ENCODE data around the gene PDE6A. TPM values are rescaled to one million over a fixed set of nuclear protein-coding genes. Genes with fewer than 3 reads are reported as not detected.

PDE6A gene
- total RNA-seq, 1 experiment from 2014 or later, result not detected

GRCh38 chr5:149922950-149923349, 21.6 kb downstream of the PDE6A start:
- Mint-ChIP-seq H3K4me1 (no peaks in the 10 kb centered on the region), H3K9me3 (no peaks in the 10 kb centered on the region), H3K36me3 (ENCODE audit: insufficient read depth in 1 of 3, low read depth in 3 of 3) (no peaks in the 10 kb centered on the region), H3K27me3 (ENCODE audit: low read depth) (no peaks in the 10 kb centered on the region), H3K4me3 (no peak overlapping the region), H3K27ac (no peak overlapping the region)
- no peak overlapping the region for H2AK5ac ChIP-seq (ENCODE audit: insufficient read length, low read length)
- no peak overlapping the region for H2BK120ac ChIP-seq (ENCODE audit: low read depth, low read length, poor library complexity, severe bottlenecking)
- no peak overlapping the region for H3T11ph ChIP-seq (ENCODE audit: low read length)
- H3K4ac ChIP-seq (ENCODE audit: low read depth, low read length), result no peak overlapping the region
- no peaks in the 10 kb centered on the region for H3K79me1 ChIP-seq (ENCODE audit: insufficient read depth, low read depth, low read length, poor library complexity, severe bottlenecking)
- H3K9ac ChIP-seq (ENCODE audit: extremely low read depth, insufficient read length, low read length), result no peak overlapping the region
- H4K20me1 ChIP-seq (ENCODE audit: control insufficient read depth, insufficient read depth, insufficient read length), result no peaks in the 10 kb centered on the region
- no peak overlapping the region for H2BK12ac ChIP-seq (ENCODE audit: insufficient read length, low read depth, low read length)
- H4K5ac ChIP-seq (ENCODE audit: insufficient read length, low read depth, low read length), result no peak overlapping the region
- no peak overlapping the region for H2BK20ac ChIP-seq (ENCODE audit: low read depth, low read length, poor library complexity, severe bottlenecking)
- H3K23me2 ChIP-seq (ENCODE audit: insufficient read length, low read depth, low read length, poor library complexity, severe bottlenecking), result no peaks in the 10 kb centered on the region
- H2BK5ac ChIP-seq (ENCODE audit: insufficient read length, low read length), result no peak overlapping the region
- H3K9me3 ChIP-seq (ENCODE audit: control insufficient read depth, low read depth, low read length), result no peaks in the 10 kb centered on the region
- H3K79me2 ChIP-seq (ENCODE audit: insufficient read depth, low read length), result no peaks in the 10 kb centered on the region
- H4K91ac ChIP-seq (ENCODE audit: insufficient read length, low read depth, low read length), result no peak overlapping the region
- no peak overlapping the region for H3K27ac ChIP-seq (ENCODE audit: insufficient read length, low read depth, low read length)
- H3K18ac ChIP-seq (ENCODE audit: insufficient read length, low read depth, low read length), result no peak overlapping the region
- H3K4me1 ChIP-seq (ENCODE audit: insufficient read depth, low read length), result no peaks in the 10 kb centered on the region
- no peak overlapping the region for H4K8ac ChIP-seq (replicated peaks; ENCODE audit: insufficient read length, low read depth, low read length)
- no peak overlapping the region for H2AFZ ChIP-seq (ENCODE audit: low read length)
- no peak for DNase-seq
- no peak overlapping the region for H3K56ac ChIP-seq (ENCODE audit: insufficient read length, low read depth, low read length)
- no peak overlapping the region for H2BK15ac ChIP-seq (ENCODE audit: low read depth, low read length)
- no peak overlapping the region for H3K23ac ChIP-seq (ENCODE audit: insufficient read length, low read depth, low read length)
- H3K14ac ChIP-seq (ENCODE audit: insufficient read depth, low read length), result no peak overlapping the region
- WGBS (ENCODE audit: extremely low coverage, insufficient read length, low lambda C conversion rate), result no CpG with 5 or more reads among the region's 6 CpGs
- H3K4me2 ChIP-seq (ENCODE audit: insufficient read depth, insufficient read length, low read length), result no peak overlapping the region
- no peak for TF ChIP-seq CTCF (conservative IDR thresholded peaks at IDR 0.05)
- no peaks in the 10 kb centered on the region for H3K27me3 ChIP-seq (ENCODE audit: insufficient read depth, low read length)
